HG03196 (cell line): ENCODE measurements around the gene CBX3.
"Not testable (repeated sequence)": the region's sequence is repeated elsewhere in the genome, so short reads cannot be mapped to it uniquely, and the experiment has no call there.

Experiments used
- ATAC-seq: cut with Tn5 transposase; IDR thresholded peaks from one replicate; pipeline ENCODE4 v1.9.1; 2021; ENCODE audit not compliant: unreplicated experiment

The CBX3 gene

DNA sequence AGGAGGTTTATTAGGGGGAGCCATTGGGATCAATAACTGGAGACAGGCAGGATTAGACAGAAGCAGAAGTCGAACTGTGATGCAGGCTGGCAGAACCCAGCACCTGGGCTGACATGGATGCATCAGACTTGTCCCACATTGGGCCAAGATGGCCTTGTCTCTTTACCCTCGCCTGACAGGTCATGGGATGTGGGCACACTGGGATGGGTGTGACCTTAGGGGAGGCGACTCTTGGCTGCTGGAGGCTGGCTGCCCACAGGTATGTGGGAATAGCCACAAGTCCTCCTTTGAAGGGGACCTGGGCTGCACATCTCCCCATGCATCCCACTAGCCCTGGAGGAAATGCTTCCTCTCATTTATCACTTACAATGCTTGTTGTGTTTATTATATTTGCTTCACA, 32.3 kb upstream of the CBX3 start:
- ATAC-seq, result no peak

DNA sequence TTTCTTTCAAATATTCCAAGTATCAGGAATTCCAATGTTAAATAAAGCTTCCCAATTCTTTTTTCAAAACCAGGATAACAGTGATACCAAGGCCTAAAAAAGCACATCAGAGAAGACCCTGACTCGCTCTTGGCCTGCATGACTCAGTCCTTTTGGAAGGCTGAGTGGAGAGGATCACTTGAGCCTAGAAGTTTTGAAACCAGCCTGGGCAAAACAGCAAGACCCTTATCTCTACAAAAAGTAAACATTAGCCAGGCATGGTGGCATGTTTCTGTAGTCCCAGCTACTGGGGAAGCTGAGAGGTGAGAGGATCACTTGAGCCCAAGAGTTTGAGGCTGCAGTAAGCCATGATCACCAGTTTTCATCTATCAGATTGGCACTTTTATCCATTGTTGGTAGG, 30.9 kb upstream of the CBX3 start:
- ATAC-seq, result no peak

DNA sequence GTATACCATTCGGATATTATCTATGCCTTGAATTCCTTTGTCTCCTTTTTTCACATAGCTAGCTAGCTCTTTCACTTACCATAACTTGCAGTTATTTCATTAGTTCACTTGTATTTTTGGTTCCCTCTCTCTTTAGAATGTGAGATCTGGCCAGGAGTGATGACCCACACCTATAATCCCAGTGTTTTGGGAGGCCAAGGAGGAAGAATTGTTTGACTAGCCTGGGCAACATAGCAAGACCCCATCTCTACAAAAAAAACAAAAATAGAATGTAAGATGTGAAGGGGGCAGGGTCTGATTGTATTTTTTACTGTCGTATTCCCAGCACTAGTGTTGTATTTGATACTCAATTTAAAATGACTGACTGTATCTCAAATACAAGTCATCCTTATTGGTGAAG, 29.9 kb upstream of the CBX3 start:
- no peak for ATAC-seq

DNA sequence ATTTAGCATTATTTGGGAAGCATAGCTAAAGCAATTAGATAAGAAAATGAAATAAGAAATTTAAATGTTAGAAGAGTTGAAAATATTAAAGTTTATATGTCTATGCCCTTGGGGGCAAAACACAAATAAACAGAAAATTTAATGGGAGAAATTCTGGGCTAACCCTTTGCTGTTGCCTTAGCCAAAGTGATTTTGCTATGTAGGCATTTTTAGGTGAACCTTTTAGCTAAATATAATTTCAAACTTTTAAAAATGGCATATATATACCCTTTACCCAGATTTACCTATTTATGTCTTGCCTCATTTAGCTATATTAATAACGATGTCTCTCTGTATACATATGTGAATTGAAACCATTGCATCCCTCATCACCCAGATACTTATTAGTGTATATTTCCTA, 29.5 kb upstream of the CBX3 start:
- ATAC-seq, result no peak

DNA sequence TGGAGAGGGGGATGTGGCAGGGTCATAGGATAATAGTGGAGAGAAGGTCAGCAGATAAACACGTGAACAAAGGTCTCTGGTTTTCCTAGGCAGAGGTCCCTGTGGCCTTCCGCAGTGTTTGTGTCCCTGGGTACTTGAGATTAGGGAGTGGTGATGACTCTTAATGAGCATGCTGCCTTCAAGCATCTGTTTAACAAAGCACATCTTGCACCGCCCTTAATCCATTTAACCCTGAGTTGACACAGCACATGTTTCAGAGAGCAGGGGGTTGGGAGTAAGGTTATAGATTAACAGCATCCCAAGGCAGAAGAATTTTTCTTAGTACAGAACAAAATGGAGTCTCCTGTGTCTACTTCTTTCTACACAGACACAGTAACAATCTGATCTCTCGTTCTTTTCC, 25.6 kb upstream of the CBX3 start:
- ATAC-seq, result not testable (repeated sequence)

DNA sequence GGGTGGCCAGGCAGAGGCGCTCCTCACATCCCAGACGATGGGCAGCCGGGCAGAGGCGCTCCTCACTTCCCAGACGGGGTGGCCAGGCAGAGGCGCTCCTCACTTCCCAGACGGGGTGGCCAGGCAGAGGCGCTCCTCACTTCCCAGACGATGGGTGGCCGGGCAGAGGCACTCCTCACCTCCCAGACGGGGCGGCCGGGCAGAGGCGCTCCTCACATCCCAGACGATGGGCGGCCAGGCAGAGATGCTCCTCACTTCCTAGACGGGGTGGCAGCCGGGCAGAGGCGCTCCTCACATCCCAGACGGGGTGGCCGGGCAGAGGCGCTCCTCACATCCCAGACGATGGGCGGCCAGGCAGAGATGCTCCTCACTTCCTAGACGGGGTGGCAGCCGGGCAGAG, 24.8 kb upstream of the CBX3 start:
- ATAC-seq, result not testable (repeated sequence)

DNA sequence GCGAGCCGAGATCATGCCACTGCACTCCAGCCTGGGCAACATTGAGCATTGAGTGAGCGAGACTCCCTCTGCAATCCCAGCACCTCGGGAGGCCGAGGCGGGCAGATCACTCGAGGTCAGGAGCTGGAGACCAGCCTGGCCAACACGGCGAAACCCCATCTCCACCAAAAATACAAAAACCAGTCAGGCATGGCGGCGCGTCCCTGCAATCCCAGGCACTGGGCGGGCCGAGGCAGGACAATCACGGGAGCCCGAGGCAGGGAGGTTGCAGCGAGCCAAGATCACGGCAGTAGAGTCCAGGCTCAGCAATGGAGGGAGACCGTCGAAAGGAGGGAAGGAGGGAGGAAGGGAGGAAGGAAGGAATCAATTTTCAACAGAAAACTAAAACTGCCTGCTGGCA, 24.3 kb upstream of the CBX3 start:
- not testable (repeated sequence) for ATAC-seq

DNA sequence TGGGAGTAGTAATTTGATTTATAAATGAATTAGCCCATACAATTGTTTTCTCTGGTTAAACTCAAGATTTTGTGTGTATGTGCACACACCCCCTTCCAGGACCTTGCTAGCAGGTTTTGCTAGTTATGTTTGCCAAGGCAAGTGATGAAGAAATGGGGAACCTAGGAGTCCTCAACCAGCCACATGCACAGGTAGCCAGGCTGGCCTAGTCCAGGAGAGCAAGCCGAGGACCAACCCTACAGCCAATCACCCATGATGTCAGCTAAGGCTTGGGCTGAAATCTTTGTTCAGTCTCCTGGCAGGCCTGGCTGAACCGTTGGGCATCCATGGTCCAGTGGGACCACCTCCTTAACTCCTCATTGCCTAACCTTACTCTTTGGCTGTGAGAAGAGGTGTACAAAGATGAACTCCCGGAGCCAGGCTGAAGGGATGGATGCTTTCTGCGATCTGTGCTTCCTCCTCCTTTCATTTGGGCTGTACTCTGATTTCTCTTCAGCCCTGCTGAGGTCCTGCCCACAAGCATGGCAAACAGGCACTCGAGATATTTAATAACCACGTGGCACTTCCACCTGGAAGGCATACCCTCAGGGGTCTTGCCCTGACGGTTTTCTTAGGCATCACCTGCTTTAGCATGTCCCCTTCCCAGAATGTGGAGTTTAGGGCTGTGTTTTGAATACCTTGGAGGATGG, 23.1 kb upstream of the CBX3 start:
- ATAC-seq, result no peak

DNA sequence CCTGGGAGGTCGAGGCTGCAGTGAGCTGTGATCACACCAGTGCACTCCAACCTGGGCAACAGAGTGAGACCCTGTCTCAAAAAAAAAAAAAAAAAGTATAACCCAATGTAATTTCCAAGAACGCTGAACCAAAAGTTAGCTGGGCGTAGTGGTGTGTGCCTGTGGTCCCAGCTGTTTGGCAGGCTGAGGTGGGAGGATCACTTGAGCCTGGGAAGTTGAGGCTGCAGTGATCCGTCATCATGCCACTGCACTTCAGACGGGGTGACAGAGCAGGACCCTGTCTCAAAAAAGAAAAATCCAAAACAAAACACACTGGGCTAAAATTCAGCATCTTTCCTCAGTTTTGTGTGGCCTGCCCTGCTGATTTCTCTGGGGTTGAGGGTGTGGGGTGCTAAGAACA, 22.1 kb upstream of the CBX3 start:
- no peak for ATAC-seq

DNA sequence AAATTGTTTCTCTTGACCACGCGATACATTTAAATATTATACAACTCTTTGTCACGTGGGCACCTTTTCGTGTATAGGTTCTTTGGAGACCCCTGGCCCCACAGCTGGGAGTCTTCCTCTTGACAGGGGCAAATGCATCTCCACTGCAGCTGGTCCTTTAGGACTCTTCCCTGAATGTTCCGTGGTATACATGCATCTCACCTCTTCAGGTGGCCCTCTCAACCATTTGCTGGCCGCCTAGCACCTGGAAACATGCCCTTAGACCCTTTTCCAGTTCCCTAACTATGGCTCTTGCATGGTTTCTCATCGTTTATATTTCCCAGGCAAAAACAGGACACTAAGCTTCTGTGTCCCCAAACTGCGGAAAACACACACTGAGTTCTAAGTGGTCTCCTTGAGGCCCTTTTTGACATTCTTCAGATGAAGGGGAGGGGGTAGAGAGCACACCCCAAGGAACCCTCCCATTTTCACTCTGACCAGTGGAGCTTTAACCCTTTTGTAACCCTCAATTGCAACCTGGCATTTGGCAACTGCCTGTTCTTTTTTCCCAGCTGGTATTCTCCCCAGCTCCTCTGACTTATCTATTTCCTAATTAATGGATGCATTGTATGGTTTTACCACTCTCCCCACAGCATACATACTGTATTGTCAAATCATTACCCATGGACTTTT, 21.6 kb upstream of the CBX3 start:
- no peak for ATAC-seq

DNA sequence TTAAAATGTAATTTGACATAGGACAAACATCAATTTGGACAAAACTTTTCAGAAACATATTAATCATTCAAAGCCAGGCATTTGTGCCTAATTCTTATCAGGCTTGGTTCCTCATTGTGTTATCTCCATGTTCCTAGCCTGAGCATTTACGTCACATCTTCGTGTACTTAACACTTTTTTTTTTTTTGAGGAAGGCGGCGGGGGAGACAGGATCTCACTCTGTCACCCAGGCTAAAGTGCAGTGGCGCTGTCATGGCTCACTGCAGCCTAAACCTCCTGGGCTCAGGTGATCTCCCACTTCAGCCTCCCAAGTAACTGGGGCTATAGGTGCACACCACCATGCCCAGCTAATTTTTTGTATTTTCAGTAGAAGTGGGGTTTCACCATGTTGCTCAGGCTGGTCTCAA, 20.8 kb upstream of the CBX3 start:
- no peak for ATAC-seq

DNA sequence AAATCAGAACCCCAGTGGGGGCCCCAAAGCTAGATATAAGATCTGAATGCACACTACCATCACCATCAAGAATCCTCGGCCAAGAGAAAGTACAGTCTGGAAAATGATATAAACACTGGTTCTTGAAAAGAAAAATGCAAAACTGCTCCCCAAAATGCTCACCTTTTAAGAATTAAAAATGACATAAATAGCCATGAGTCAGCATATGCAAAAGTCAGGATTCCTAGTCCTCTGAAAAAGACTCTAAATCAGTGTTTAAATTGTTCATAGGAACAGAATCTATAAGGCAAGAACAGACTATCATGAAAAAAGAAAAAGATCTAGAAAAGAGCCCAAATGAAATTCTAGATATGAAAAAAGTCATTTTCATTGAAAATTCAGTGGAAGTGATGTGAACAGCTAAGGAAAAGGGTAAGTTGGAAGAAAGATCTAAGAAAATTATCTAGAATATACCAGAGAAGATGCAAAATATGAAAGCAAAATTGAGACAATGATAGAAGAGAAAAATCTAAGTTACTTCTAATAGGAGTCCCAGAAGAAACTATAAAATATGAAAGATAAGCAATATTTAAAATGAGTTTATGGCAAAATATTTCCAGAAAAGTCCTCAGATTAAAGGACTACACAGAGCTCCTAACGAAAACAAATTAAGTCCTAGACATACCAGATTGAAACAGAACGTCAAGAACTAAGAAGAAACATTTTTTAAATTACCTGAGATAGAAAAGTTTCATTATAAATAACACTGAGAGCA, 19.9 kb upstream of the CBX3 start:
- no peak for ATAC-seq

DNA sequence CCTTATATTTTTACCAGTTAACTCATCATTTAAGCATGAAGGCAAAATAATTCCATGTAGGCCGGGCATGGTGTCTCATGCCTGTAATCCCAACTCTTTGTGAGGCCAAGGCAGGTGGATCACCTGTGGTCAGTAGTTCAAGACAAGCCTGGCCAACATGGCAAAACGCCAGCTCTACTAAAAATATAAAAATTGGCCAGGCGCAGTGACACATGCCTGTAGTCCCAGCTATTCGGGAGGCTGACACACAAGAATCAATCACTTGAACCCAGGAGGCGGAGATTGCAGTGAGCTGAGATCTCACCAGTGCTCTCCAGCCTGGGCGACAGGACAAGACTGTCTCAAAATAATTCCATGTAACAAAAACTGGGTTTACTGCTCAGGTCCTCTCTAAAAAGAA, 19.3 kb upstream of the CBX3 start:
- ATAC-seq, result no peak

DNA sequence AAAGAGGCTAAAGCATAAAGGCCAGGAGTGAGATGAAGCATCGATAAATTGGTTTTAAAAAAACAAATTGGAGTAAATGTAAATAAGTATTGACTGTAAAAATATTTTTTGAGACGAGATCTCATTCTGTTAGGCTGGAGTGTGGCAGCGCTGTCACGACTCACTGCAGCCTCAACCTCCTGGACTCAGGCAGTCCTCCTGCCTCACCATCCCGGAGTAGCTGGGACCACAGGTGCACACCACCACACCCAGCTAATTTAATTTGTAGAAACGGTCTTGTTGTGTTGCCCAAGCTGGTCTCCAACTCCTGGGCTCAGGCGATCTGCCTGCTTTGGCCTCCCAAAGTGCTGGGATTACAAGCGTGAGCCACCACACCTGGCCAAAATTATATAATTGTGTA, 18.8 kb upstream of the CBX3 start:
- no peak for ATAC-seq

DNA sequence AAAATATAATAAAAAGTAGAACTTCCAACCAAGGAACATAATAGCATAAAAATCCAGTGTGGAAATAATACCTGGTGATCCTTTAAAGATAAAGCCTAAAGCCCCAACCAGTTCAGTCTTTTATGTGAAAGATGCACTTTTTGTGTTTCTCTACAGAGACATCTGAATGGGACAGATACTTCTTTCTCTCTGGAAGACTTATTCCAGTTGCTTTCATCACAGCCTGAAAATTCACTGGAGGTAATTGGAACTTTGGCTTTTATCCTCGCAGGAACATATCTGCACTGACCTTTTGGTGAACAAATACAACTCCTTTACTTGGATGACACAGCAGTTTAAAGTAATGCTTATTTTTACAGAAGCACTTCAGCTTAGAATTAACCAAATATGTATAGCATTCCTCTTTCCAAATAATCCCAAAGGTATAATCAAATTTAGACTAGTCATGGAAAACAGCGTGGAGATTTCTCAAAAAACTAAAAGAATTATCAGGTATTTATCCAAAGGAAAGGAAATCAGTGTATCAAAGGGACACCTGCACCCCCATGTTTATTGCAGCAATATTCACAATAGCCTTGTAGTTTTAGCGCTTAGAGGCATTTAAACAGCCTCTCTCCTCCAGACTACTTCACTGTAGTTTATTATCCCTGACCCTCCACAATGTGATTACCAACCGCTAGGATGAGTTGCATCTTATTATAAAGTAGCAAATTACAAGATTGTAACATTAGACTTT, 17.8 kb upstream of the CBX3 start:
- no peak for ATAC-seq

DNA sequence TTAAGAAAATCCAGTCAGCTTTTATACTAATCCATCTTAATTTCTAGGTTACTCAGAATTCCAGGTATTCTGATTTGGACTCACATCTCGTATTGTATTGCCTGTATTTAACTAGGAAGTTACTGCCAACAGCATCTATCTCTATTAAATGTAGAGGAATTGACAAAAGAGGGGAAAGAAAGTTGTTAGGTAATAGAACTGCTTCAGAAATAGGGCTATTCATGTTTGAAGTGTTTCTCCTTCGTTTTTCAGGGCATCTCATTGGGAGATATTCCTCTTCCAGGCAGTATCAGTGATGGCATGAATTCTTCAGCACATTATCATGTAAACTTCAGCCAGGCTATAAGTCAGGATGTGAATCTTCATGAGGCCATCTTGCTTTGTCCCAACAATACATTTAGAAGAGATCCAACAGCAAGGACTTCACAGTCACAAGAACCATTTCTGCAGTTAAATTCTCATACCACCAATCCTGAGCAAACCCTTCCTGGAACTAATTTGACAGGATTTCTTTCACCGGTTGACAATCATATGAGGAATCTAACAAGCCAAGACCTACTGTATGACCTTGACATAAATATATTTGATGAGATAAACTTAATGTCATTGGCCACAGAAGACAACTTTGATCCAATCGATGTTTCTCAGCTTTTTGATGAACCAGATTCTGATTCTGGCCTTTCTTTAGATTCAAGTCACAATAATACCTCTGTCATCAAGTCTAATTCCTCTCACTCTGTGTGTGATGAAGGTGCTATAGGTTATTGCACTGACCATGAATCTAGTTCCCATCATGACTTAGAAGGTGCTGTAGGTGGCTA, 17.1 kb upstream of the CBX3 start:
- ATAC-seq, result not testable (repeated sequence)

DNA sequence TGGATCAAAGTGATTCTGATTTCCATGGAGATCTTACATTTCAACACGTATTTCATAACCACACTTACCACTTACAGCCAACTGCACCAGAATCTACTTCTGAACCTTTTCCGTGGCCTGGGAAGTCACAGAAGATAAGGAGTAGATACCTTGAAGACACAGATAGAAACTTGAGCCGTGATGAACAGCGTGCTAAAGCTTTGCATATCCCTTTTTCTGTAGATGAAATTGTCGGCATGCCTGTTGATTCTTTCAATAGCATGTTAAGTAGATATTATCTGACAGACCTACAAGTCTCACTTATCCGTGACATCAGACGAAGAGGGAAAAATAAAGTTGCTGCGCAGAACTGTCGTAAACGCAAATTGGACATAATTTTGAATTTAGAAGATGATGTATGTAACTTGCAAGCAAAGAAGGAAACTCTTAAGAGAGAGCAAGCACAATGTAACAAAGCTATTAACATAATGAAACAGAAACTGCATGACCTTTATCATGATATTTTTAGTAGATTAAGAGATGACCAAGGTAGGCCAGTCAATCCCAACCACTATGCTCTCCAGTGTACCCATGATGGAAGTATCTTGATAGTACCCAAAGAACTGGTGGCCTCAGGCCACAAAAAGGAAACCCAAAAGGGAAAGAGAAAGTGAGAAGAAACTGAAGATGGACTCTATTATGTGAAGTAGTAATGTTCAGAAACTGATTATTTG, 16.3 kb upstream of the CBX3 start:
- ATAC-seq, result no peak

DNA sequence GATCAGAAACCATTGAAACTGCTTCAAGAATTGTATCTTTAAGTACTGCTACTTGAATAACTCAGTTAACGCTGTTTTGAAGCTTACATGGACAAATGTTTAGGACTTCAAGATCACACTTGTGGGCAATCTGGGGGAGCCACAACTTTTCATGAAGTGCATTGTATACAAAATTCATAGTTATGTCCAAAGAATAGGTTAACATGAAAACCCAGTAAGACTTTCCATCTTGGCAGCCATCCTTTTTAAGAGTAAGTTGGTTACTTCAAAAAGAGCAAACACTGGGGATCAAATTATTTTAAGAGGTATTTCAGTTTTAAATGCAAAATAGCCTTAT, 15.7 kb upstream of the CBX3 start:
- ATAC-seq, result no peak

DNA sequence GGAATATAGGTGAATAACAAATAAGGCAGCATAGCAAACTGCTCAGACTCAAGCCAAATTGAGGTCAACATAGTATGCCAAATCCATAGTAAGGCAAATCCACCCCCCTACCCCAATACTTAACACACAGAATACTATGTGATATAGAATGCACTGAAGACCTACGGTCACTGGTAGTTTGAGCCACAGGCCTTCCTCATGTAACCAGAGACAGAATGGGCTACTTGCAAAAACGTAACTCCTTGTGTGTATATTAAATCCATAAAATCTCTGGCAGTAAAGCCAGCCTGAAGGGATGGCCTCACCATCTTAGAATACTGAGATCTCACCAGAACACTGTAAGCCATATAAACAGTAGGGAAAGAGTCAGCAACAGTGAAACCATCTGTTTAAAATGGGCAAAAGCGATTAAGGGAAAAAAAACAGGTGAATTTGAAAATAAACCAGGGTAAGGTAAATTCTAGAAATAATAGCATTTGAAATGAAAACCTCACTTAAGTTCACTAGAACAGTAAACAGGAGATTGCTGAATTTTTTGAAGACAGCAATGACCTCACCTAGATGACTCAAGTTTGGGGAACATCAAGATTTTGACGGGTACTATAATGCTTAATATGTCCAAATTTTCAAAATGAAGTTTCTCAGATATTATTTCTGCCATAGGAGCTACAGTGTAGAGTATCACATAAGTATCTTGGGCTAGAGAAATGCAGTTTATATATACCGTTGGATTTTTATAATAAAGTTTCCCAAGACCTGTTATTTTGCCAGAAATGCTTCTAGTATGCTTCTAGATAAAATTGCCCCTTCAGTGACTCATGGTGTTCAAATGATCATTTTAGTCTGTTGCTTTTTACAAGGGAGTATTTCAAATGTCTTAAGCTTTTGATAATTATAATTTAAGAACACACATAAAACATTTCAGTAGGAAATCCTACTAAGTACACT, 14.9 kb upstream of the CBX3 start:
- ATAC-seq, result no peak
